ENCODE data around the gene ULBP1.
"Not testable (repeated sequence)": the region's sequence is repeated elsewhere in the genome, so short reads cannot be mapped to it uniquely, and the experiment has no call there.

ULBP1 gene

DNA sequence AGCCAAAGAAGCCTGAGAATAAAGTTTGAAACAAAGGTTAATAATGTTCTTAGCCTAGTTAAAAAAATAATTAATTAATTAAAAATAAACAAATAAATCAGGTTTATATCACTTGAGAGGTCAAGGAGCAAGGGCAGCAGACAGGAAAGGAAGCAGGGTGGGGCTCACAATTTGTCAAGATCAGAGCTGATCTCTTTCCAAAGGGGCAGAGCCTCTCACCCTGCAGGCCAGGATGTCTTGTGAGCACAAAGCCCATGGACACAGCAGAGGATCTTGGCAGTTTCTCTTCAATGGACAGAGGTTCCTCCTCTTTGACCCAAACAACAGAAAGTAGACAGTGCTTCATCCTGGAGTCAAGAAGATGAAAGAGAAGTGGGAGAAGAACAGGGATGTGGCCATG lies 14.9 kb downstream of the ULBP1 start:
- no peak for DNase-seq

DNA sequence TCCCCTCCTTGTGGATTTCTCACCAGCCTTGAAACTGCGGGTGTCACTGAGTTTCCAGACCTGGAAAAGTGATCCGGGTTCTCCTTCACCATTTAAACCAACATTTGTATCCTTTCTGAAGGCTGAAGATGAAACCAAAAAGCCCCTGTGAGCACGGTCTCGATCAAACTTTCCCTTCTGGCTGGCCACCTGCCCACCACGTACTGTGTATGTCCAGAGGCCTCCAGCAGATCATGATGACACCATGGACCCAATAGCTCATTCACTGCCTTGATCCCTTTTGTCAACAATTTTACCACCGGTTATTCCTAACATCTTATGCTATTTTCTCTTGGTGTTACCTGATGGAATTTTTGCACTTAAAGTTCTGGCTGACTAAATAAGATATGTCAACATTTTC lies 15.6 kb downstream of the ULBP1 start:
- DNase-seq = no peak

DNA sequence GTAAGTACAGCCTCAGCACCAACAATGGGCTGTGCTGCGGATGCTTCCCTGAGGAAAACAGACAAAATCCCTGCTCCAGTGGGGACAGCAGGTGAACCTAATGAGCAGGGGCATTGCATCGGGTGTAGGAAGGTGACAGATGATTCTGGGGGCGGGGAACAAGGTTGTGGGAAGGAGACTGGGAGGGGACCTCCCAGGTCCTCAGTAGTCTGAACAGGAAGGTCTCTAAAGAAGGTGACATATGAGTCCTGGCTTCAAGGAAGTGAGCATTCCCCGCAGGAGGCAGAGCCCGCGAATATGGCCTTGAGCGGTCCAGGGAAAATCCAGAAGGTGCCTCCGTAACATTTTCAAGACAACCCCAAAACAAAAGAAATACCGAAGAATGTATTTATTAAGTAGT lies 19.4 kb downstream of the ULBP1 start:
- no peak for DNase-seq

DNA sequence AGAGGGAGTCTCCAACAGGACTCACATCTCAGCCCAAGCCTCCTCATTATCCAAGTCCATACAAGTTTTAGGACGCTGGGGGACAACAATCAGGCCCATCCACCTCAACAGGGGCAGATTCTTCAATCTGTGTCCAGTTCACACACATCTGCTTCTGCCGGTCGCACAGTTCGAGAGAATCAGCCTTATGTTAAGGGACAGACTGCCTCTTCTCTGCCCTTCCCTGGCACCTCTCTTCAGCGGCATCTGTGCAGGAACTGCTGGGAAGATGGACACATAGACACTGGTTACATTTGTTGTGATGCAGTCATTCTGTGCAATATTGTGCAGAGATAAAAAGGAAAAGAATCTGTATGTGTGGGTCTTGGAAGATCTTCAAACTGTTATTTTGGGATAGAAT lies 21.0 kb downstream of the ULBP1 start:
- DNase-seq = no peak

DNA sequence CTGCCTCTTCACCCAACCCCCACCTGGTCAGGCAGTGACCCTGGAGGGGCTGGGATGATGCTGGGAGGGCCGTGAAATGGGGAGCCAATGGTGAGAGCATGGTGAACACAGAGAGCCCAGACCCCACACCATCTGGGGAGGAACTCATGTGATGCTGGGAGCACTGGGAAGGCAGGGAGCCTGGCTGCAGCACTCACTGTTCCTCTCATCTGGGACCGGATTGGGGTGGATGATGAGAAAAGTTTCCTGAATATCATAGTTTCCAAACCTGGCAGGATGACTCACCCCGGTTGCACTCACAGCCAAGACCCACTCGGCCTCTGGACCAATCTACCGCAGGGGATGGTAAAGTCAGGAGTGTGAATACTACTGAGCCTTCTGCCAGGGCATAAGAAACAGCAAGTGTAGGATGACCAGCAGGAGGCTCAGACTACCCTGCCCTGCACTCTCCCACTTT lies 21.8 kb downstream of the ULBP1 start:
- DNase-seq = no peak

DNA sequence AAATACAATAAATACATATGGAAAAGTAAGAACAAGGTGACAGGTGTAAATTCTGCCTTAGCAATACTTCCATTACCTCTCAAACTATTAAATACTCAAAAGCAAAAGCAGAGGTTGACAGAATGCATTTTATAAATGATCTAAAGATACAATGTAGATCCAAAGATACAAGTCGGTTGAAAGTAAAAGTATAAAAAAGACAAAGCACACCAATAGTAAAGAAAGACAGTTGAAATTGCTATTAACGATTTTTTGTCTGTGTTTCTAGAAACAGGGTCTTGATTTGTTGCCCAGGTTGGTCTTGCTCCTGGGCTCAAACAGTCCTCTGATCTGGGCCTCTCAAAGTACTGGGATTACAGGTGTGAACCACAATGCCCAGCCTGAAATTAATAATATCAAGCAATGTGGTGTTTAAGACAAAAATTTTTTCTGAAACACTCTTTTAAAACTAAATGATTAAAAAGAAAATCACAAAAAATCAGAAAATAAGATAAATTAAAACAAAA lies 23.9 kb downstream of the ULBP1 start:
- no peak for DNase-seq

DNA sequence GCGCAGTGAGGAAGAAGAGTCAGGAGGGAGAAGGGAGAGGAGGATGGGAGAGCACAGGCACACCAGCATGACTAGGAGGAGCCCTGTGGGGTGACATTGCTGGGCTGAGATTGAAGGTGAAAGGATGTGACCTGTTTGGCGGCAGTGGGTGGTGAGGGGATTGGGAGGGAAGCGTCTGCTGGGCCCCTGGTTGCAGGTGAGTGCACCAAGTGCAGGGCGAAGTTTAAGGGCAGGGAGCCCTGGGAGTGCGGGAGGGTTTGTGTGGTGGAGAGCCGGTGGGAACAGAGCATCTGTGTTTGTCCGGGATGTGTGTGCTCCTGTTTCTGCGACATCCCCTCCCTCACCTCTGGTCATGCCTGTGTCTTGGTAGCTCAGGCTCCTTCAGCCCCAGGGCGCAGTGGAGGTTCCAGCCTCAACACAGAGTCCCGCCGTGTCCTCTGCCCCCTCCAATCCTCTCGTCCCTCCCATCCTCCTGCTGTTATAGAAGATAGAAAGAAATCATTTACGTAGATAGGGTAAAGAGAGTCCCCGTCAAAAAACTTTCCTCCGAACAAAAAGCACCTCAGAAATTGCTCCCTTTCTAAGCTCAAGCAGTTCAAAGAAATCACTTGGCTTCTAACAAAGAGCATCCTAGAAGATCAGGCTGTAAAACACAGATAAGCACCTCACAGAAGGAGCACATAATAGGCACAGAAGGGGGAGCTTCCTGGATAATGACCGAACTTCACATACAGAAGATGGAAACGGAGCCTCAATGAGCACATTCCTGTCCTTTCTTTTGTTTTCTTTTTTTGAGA lies 25.0 kb downstream of the ULBP1 start:
- DNase-seq = no peak

DNA sequence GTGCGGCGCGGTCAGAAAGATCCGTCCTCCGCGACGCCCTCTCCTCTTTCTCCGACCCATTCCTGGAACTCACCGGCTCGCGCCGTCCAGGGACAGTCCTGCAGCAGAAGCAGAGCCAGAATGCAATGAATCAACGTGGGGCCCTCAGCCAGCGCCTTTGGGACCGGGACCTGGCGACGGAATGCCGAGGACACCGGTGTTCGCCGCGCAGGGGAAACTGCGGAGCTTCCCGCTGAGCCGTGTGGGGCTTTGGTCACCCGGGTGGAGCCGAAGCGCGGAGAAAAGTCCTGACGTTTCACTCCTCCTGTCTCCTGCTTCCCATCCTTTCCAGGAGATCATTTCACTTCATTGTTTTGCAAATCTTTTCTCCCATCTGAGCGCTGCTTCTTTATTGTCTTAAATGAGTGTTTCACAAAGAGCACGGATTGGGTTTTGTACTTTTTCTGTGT lies 26.5 kb downstream of the ULBP1 start:
- no peak for DNase-seq

DNA sequence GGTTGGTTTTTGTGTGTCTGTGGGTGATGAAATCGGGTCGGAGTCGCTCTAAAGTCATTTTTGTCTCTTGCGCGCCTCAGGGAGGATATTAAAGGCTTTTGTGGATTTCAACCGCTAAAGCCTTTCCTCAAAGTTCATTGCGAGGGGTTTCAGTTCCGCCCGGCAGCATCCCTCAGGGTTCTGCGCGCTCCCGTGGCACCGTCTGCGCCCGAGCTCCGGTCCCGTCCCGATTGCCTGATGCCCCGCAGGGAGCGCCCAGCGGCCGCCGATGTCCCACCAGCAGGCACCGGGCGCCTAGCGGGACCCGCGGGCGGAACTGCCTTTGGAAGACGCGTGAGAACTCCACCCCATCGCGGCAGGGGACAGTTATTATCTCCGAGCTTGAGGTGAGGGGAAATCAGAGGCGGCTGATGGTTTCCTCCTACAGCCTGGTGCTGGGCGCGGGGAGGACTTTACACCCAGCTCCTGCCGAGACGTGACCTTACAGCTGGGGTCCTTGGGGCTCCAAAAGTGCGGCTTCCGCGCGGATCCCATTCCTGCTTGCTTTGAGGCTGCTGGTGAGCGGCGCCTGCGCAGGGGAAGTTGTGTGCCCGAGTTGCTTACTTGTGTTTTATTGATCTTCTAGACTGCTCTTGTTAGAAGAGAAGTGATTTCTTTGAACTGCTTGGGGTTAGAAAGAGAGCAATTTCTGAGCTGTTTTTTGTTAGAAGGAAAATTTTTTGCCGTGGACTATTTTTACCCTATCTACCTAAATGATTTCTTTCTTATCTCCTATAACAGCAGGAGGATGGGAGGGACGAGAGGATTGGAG lies 27.1 kb downstream of the ULBP1 start:
- no peak for DNase-seq

DNA sequence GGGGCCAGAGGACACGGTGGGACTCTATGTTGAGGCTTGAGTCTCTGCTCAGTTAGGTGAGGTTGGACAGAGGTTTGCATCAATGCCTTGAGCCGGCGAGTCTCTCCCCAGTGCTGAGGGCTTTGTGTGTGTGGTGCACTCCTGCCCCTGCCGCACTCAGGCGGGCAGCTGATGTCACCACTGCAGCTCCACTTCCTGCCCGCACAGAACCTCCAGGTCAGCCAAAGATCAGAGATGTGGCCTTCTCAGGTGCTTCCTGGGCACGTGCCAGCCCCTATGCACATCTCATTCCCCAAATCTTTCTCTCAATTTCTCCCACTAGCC lies 27.7 kb downstream of the ULBP1 start:
- DNase-seq = not testable (repeated sequence)

DNA sequence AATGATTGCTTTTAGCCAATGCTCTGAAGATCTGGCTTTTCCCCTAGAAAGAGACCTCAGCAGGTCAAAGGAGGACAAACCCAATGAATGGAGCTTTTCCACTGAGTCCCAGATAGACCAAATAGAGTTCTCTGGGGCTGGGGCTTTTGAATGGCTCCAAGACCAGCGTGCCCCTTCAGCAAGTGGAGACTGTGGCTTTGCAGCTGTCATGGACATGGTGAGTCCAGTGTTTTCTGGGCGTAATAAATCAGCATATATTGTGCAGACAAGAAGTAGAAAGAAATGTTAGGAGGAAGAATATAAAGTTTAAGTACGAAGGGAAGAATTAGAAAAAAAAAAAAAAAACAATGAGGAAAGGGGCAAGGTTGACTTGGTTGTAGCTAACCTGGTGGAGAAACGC lies 28.1 kb downstream of the ULBP1 start:
- DNase-seq = no peak

DNA sequence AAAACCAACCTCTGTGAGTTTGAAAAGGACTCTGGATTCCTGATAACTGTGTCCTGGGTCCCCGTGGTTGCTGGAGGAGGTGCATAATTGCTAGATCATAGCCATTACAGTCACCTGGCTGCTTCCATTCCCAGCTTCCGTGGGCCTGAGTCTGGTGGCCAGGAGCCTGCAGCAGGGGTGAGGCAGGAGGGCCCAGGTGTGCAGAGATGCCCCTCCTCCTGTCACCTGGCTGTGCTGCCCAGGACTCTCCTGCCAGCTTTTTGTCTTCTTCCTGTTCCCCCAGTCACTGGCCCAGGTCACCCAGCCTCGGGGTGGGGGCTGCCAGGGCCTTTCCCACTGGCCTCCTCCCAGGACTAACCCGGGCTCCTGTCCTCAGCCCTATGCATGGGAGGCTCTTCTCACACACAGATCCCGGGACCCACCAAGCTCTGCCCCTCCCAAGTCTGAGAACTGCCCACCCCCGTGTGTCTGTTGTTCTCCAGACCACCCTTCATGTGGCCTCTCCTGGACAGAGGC lies 31.6 kb downstream of the ULBP1 start:
- no peak for DNase-seq

DNA sequence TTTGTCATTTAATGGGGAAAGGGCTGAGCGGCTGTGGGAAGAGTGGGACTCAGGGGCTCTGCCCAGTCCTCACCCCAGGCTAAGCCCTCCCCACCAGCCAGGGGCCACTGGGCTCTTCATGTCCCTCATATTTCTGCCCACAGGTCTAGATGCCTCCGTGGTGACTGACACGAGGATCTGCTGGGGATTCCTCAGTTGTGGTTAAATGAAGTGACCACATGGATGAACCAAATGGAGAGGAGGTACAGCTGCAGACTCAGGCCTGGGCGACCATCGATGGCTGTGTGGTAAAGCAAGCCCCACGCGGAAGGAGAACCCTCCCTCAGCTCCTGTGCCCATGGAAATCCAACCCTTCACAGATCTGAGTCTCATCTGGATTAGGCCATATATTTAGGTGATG lies 32.2 kb downstream of the ULBP1 start:
- no peak for DNase-seq

DNA sequence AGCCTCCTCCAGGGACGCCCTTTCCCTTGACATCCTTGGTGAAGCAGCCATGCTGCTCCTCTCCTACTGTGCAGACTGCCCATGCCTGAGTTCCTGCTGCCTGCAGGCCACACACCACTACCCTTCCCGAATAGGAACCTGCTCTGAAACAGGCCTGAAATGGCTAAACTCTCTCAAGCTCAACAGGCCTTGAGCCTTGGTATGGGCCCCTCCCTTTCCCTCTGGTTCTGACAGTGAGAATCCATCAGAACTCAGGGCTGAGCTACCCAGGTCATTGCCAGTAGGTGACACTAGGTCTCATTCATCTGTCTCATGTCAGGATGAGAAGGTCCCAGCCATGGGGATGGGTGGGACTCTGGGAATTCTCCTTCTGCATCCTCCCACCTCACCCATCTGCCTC lies 35.9 kb downstream of the ULBP1 start:
- no peak for DNase-seq

DNA sequence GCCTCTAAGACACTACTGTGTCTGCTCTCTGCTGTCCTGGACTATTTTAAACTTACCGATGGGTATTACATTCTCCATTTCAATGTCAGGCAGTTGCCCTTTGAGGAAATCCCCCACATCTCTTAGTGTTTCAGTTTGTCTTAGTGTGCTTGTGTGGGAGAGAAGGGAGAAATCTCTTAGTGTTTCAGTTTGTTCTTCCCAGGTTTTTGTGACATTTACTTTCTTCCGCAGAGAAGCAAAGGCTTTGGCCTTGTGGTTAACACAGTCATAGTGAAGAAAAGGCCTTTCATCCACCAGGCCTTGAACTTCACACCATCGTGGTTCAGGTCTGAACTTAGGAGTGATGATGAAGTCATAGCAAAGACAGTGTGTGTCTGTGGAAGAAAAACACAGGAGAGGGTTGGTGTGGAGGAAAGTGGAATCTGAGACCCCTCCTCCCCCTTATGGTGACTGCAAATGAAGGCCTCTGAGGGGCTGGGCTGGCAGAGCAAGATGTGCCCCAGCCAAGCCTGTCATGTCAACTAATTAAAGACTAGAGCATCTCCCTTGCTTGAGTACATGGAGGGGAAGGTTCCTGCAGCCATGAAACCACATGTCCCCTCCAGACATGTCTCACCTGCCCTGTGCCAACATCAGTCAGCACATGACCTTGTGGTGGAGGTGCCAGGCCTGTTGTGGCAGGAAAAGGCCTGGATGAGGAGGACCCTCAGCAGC lies 37.7 kb downstream of the ULBP1 start:
- DNase-seq = no peak

DNA sequence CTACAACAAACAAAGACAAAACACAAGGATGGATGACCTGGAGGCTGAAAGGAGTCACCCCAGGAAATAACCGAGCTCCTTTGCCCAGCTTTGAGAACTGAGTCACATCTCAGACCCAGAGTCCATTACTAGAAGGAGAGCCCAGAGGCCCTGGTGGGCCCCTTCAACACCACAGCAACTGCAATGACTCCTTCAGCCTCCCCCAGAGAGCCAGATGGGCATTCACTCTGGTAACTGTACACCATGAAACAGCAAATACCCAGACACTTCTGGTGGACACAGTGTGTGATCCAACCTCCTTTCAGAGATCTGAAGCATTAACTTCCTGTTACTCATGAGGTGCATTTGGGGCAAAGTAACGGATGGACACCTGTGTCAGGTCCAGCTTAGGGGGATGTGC lies 39.0 kb downstream of the ULBP1 start:
- DNase-seq = no peak

DNA sequence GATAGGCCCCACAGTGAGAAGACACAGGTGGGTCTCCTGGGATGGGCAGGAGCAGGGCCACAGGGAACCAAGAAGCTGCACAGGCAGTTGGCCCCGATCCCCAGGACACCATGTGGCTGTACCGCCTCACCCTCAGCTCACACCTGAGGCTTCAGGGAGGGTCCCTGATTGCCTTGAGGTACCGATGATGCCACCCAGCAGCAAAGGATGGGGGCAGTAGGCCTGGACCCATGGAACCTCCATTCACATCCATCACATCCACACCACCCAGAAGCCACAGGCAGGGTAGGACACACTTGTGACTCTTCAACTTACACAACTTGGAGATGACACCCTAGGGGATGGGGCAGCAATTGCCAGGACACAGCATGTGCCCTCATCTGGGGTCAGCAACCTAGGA lies 39.9 kb downstream of the ULBP1 start:
- not testable (repeated sequence) for DNase-seq

DNA sequence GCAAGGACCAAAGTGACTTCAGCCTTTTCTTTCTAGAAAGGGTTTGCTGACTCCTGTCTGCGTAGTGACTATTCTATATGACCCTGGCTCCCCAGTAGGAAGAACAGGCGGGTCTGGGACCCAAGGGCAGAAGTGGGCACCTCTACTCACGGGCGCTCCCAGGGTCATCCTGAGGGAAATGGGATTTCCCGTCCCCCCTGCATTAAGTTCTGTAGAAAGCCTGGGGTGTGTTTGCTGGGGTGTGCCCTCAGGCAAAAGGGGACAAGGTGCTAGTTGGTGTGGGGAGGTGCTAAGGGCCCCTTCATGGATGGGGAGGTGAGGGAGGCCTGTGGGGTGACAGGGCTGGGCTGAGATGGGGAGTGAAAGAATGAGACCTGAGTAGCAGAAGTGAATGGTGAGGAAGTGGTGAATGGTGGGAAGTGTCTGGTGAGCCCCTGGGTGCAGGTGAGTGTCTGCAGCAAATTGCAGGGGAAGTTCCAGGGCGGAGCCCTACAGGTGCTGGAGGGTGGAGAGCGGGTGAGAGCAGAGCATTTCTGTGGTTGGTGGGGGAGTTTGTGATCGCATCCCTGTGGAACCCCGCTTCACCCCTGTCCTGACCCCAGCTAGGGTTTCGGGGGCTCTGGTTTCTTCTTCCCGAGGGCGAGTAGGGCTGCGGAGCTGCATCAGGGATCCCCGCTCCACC lies 40.5 kb downstream of the ULBP1 start:
- no peak for DNase-seq

DNA sequence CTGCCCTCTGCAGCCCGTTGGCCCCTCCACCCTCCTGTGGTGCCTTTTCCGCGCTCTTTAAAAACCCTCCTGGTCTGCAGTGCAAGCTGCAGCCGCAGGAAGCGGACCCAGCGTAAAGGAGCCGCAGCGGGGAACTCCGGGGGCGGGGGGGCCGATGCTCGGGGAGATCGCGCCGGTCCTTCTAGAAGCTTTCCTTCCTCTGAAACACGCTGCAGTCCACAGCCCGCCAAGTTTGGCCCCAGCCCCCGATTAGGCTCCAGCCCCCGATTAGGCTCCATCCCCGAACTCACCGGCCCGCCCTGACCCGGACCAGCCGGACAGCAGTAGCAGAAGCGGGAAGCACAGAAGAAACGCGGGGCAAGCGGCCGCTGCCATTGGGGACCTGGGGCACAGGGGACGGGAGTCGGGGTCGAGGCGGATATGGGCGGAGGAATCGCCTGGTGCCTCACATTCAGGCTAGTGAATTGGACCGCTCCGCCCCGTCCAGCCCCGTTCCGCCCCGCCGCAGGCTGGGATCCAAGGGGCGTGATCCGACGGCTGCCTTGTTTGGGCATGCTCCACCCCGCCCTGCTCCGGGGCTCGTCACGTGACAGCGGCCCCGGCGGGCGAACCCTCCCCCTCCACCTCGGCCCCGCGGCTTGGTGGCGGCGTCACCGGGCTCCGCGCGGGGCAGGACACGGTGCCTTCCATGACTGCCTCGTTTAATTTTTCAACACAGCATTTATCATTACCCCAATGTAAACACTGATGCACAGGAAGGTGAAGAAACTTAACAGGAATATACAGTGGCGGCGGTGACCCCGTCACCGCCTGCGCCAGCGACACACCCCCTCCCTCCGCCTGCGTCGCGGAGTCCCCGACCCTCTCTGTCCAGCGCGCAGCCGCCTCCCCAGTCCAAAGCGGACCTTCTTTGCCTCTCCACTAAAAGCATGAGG lies 41.3 kb downstream of the ULBP1 start:
- DNase-seq = peak; percentile 79 to 80

DNA sequence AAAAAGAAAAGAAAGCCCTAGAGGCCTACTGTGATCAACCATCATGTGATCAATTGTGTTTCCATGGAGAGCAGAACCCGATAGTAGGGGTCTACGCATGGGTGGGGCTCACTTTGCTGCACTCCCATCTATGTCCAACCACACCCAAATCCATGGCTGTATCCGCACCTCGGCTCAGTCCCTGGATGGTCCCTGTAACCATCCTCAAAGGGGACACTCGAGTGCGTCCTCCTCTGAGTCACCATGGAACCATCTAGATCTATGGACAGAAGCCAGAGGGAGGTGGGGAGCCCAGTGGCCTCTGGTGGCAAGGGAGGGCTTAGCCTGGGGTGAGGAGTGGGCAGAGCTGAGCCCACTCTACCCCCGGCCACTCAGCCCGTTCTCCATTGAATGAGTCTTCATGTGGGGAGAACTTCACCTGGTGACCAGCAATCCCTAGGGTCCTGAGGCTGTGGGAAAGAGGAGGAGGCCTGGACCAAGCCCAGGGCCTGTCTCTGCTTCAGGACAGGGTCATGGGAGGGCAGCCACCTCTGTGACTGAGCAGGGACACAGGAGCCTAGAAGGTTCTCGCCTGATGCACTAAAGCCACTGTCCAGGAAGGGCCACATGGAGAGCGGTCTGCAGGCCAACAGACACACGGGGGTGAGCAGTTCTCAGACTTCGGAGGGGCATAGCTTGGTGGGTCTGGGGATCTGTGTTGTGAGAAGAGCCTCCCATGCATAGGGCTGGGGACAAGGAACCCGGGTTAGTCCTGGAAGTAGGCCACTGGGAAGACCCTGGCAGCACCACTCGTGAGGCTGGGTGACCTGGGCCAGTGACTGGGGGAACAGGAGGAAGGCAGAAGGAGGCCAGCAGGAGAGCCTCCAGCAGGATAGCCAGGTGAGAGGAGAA lies 42.3 kb downstream of the ULBP1 start:
- DNase-seq = no peak

Measured in activated CD4-positive, alpha-beta T cell treated with anti-CD3 and anti-CD28 coated beads, Interleukin-2, amount 50 U/mL, for 4 hours (primary cell).